Transverse colon (tissue), 4 donors: ENCODE measurements around the gene C3AR1.

Experiments
- POLR2A ChIP-seq: fragments of 450-650 bp; IDR thresholded peaks from one replicate; pipeline ENCODE4 v1.6.1; 2016; ENCODE audit warnings: antibody characterized with exemption, mild to moderate bottlenecking, moderate library complexity
- POLR2AphosphoS5 ChIP-seq, 3 donors: sonication (generic); formaldehyde crosslinking; IDR thresholded peaks; one replicate each; pipeline ENCODE4 v1.6.1; 2016; ENCODE audit warnings: antibody characterized with exemption in 3 of 3
- TF ChIP-seq, protein P1 (sequence below), 5 experiments: fragments of 200-600 bp in 3 of 5; fragments of 450-650 bp in 2 of 5; sonication (generic) in 3 of 5; IDR thresholded peaks; 1 replicate in 2 of 5; 2 replicates in 3 of 5; pipeline ENCODE4 v1.5.1; 2016 to 2017; ENCODE audit warnings: antibody characterized with exemption in 5 of 5, inconsistent platforms in 3 of 5, mild to moderate bottlenecking in 2 of 5, moderate library complexity in 1 of 5

DNA sequence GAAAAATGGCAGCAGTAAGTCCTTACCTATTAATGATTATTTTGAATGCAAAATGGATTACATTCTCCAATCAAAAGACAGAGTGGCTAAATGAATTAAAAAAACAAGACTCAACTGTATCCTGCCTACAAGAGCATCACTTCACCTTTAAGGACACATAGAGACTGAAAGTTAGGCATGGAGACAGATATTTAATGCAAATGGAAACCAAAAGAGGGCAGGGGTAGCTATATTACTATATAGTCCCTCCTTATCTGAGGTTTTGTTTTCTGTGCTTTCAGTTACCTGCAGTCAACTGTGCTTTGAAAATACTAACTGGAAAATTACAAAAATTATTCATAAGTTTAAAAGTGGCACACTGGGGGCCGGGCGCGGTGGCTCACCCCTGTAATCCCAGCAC lies 33.1 kb upstream of the C3AR1 start:
- TF ChIP-seq, protein P1, sequence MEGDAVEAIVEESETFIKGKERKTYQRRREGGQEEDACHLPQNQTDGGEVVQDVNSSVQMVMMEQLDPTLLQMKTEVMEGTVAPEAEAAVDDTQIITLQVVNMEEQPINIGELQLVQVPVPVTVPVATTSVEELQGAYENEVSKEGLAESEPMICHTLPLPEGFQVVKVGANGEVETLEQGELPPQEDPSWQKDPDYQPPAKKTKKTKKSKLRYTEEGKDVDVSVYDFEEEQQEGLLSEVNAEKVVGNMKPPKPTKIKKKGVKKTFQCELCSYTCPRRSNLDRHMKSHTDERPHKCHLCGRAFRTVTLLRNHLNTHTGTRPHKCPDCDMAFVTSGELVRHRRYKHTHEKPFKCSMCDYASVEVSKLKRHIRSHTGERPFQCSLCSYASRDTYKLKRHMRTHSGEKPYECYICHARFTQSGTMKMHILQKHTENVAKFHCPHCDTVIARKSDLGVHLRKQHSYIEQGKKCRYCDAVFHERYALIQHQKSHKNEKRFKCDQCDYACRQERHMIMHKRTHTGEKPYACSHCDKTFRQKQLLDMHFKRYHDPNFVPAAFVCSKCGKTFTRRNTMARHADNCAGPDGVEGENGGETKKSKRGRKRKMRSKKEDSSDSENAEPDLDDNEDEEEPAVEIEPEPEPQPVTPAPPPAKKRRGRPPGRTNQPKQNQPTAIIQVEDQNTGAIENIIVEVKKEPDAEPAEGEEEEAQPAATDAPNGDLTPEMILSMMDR (IDR thresholded peaks at IDR 0.05): no peak
- no peak for TF ChIP-seq POLR2A
- no peak for TF ChIP-seq POLR2AphosphoS5 (IDR thresholded peaks at IDR 0.05)
